Gastrocnemius medialis (tissue), 4 donors: Measurements from ENCODE around the gene LINS1. TPM values are rescaled to one million over a fixed set of nuclear protein-coding genes. Genes with fewer than 3 reads are reported as not detected.

Experiments used
- ATAC-seq, 2 donors: fragments of 150-250 bp; one replicate each; pipeline ENCODE4 v1.9.1; 2016
- DNase-seq, 2 donors: peaks; one replicate each; pipeline ENCODE4 v3.0.0-alpha.2; 2019
- H3K27ac ChIP-seq, 4 donors: fragments of 200-600 bp; sonication (generic); 1 replicate in 1 of 4; 2 replicates in 3 of 4; pipeline ENCODE4 v1.5.1; 2016 to 2018; ENCODE audit warnings: mild to moderate bottlenecking in 2 of 4, moderate library complexity in 1 of 4
- H3K27me3 ChIP-seq, 3 donors: fragments of 200-600 bp; sonication (generic) in 2 of 3; 1 replicate in 1 of 3; 2 replicates in 2 of 3; pipeline versions ENCODE4 v1.5.1 to v1.6.0; 2016 to 2019; ENCODE audit warnings: mild to moderate bottlenecking in 1 of 3, moderate library complexity in 1 of 3
- H3K36me3 ChIP-seq, 2 donors: fragments of 200-600 bp; sonication (generic) in 1 of 2; one replicate each; pipeline ENCODE4 v1.5.1; 2017 to 2018
- H3K4me1 ChIP-seq, 2 donors: fragments of 200-600 bp; sonication (generic) in 1 of 2; one replicate each; pipeline ENCODE4 v1.5.1; 2016 to 2017; ENCODE audit warnings: mild to moderate bottlenecking in 2 of 2
- H3K4me3 ChIP-seq, 4 donors: fragments of 200-600 bp; sonication (generic) in 3 of 4; 1 replicate in 1 of 4; 2 replicates in 3 of 4; pipeline ENCODE4 v1.5.1; 2016 to 2019; ENCODE audit warnings: mild to moderate bottlenecking in 2 of 4
- H3K9me3 ChIP-seq, 3 donors: fragments of 200-600 bp; sonication (generic) in 2 of 3; 1 replicate in 1 of 3; 2 replicates in 2 of 3; pipeline ENCODE4 v1.5.1; 2016 to 2019
- CTCF ChIP-seq, 5 experiments: fragments of 450-650 bp in 3 of 5; fragments of 200-600 bp in 2 of 5; sonication (generic) in 2 of 5; IDR thresholded peaks in 4 of 5; conservative IDR thresholded peaks in 1 of 5; 1 replicate in 4 of 5; 2 replicates in 1 of 5; pipeline ENCODE4 v1.5.1; 2016 to 2019; ENCODE audit warnings: antibody characterized with exemption in 5 of 5, mild to moderate bottlenecking in 3 of 5, moderate library complexity in 3 of 5
- POLR2A ChIP-seq, 2 donors: fragments of 450-650 bp; IDR thresholded peaks; one replicate each; pipeline ENCODE4 v1.6.1; 2017; ENCODE audit warnings: antibody characterized with exemption in 2 of 2, mild to moderate bottlenecking in 2 of 2, moderate library complexity in 2 of 2
- in situ Hi-C, 4 donors: fragments of 200-750 bp; cut with MboI; loops; one replicate each; pipeline versions ENCODE4 v1.15.0 to v1.8.0; 2017; ENCODE audit warnings: low sequenced_read_pairs in 4 of 4
- intact Hi-C: fragments of 100-400 bp; cut with DNase I; formaldehyde crosslinking; loops from one replicate; pipeline ENCODE4 v1.15.1; 2023; ENCODE audit warnings: low total_unique reads
- total RNA-seq, 4 donors: library from RNA; depleted of rRNA; stranded (reverse); fragments of >200 nt; gene quantifications; one replicate each; pipeline versions ENCODE4 v1.1.0 to v1.2.3, GENCODE V29; 2016

LINS1 gene
- total RNA-seq = 10 to 100 TPM in 2 of 4 donors, 1 to 10 TPM in 2; 3.2 to 11.9 (median 10.3) TPM

GRCh38 chr15:100602064-100602822 lies at the start of gene LINS1, which contains the start of gene ASB7:
Gene LINS1, minus strand, starts transcription at chr15:100602184. Its CDS starts 21,342 bp downstream, at chr15:100580842.
Gene ASB7, plus strand, starts transcription at chr15:100602589. Its CDS starts 9,628 bp downstream, at chr15:100612217.
- H3K27ac ChIP-seq = peak within 1 kb of the TSS; percentile 85 to 94 (median 92)
- in situ Hi-C loops = loop anchor here in 3 of 4 donors (25.0 kb wide), 2 partner anchors 660 to 665 kb away; partner anchors contain the start of gene CHSY1 (in 2 of the 3)
- H3K9me3 ChIP-seq = no peaks in the 10 kb centered on the region
- intact Hi-C loops = loop anchor here (1.0 to 10.0 kb wide), 5 partner anchors 85 to 1050 kb away; partner anchors contain the start of genes SELENOS and TM2D3
- peaks cover 0 to 6% of the 10 kb centered on the region in 2 donors for H3K36me3 ChIP-seq
- no peaks in the 10 kb centered on the region for H3K27me3 ChIP-seq
- ATAC-seq (peak; percentile 96 to 97), DNase-seq (peak; percentile 100)
- peaks cover 32 to 44% of the 10 kb centered on the region in 2 donors for H3K4me1 ChIP-seq
- peak within 1 kb of the TSS; percentile 82 to 98 (median 96) for H3K4me3 ChIP-seq
- no peak for TF ChIP-seq CTCF (IDR thresholded peaks at IDR 0.05 in 4 of 5, conservative IDR thresholded peaks at IDR 0.05 in 1 of 5)
- peak; percentile 35 to 49 for TF ChIP-seq POLR2A (IDR thresholded peaks at IDR 0.05)

GRCh38 chr15:100651253-100651652 lies 49.3 kb upstream of the LINS1 start:
- no peaks in the 10 kb centered on the region for H3K27me3 ChIP-seq
- H3K9me3 ChIP-seq = no peaks in the 10 kb centered on the region
- TF ChIP-seq POLR2A (IDR thresholded peaks at IDR 0.05) (no peak), CTCF (IDR thresholded peaks at IDR 0.05 in 4 of 5, conservative IDR thresholded peaks at IDR 0.05 in 1 of 5) (no peak)
- H3K4me3 ChIP-seq = no peak overlapping the region
- DNase-seq = no peak
- H3K4me1 ChIP-seq = no peaks in the 10 kb centered on the region
- no peak overlapping the region for H3K27ac ChIP-seq
- ATAC-seq = peak; percentile 41 to 66
- H3K36me3 ChIP-seq = peaks cover 0 to 12% of the 10 kb centered on the region in 2 donors
- intact Hi-C loops (no loop called here), in situ Hi-C loops (no loop called here)

GRCh38 chr15:100650685-100651084 lies 48.7 kb upstream of the LINS1 start:
- intact Hi-C loops = no loop called here
- no peaks in the 10 kb centered on the region for H3K27me3 ChIP-seq
- no peak for DNase-seq
- in situ Hi-C loops = no loop called here
- no peak overlapping the region for H3K4me3 ChIP-seq
- no peaks in the 10 kb centered on the region for H3K9me3 ChIP-seq
- no peak overlapping the region for H3K27ac ChIP-seq
- H3K36me3 ChIP-seq = peaks cover 0 to 12% of the 10 kb centered on the region in 2 donors
- H3K4me1 ChIP-seq = no peaks in the 10 kb centered on the region
- ATAC-seq = no peak
- TF ChIP-seq POLR2A (IDR thresholded peaks at IDR 0.05) = no peak
- TF ChIP-seq CTCF (IDR thresholded peaks at IDR 0.05 in 4 of 5, conservative IDR thresholded peaks at IDR 0.05 in 1 of 5) = no peak

- H3K9me3 ChIP-seq = no peaks in the 10 kb centered on the region
- peaks cover 0 to 12% of the 10 kb centered on the region in 2 donors for H3K36me3 ChIP-seq
- DNase-seq (no peak), ATAC-seq (no peak)
- no peak overlapping the region for H3K27ac ChIP-seq
- in situ Hi-C loops = loop anchor here in 1 of 4 donors (10.0 to 25.0 kb wide), 2 partner anchors 216 to 613 kb away; partner anchors contain the start of gene CHSY1
- H3K4me1 ChIP-seq = no peaks in the 10 kb centered on the region
- intact Hi-C loops = no loop called here
- TF ChIP-seq CTCF (IDR thresholded peaks at IDR 0.05 in 4 of 5, conservative IDR thresholded peaks at IDR 0.05 in 1 of 5) = no peak
- no peak for TF ChIP-seq POLR2A (IDR thresholded peaks at IDR 0.05)
- H3K4me3 ChIP-seq = no peak overlapping the region
- H3K27me3 ChIP-seq = no peaks in the 10 kb centered on the region
Measured at GRCh38 chr15:100648951-100649350, 47.0 kb upstream of the LINS1 start.
